Bronchial epithelial cell (primary cell): Measurements from ENCODE around the gene SMKR1. TPM values are rescaled to one million over a fixed set of nuclear protein-coding genes. Genes with fewer than 3 reads are reported as not detected.

Experiments used
- DNase-seq: peaks from one replicate; pipeline ENCODE4 v3.0.0-alpha.2; 2010; ENCODE audit warnings: low read depth
- FAIRE-seq: peaks from 2 replicates; lab custom pipeline; 2011; peaks lifted over from hg19 to GRCh38; lab: Jason Lieb, UNC
- H3K27me3 ChIP-seq: 2 replicates; pipeline ENCODE4 v1.5.1; 2011; ENCODE audit warnings: low read length; ENCODE audit not compliant: control insufficient read depth, insufficient read depth
- H3K36me3 ChIP-seq: 2 replicates; pipeline ENCODE4 v1.5.1; 2011; ENCODE audit warnings: low read length; ENCODE audit not compliant: control insufficient read depth, insufficient read depth
- H3K4me3 ChIP-seq: 2 replicates; pipeline ENCODE4 v1.5.1; 2011; ENCODE audit warnings: mild to moderate bottlenecking, low read depth, low read length, control low read depth
- CTCF ChIP-seq: IDR thresholded peaks from 2 replicates; pipeline ENCODE4 v1.5.1; 2011; ENCODE audit warnings: mild to moderate bottlenecking, moderate library complexity, low read length, control low read depth, inconsistent platforms; ENCODE audit not compliant: insufficient read depth, severe bottlenecking
- total RNA-seq: library from RNA; depleted of rRNA; stranded (reverse); fragments of >200 nt; gene quantifications from 2 replicates; pipeline ENCODE4 v1.2.1, GENCODE V29; 2014

The SMKR1 gene
- total RNA-seq, 1 donor from 2014 or later: 1.3 TPM

- TF ChIP-seq CTCF: no peak
These were observed 11.2 kb downstream of the SMKR1 start for GRCh38 chr7:129513546-129513945.

GRCh38 chr7:129514683-129515082 is 12.4 kb downstream of the SMKR1 start:
- no peak for FAIRE-seq
- no peak overlapping the region for H3K4me3 ChIP-seq
- H3K36me3 ChIP-seq: no peaks in the 10 kb centered on the region
- TF ChIP-seq CTCF: no peak
- no peaks in the 10 kb centered on the region for H3K27me3 ChIP-seq
- DNase-seq: no peak

More at GRCh38 chr7:129513546-129513945, 11.2 kb downstream of the SMKR1 start:
- no peaks in the 10 kb centered on the region for H3K27me3 ChIP-seq
- H3K4me3 ChIP-seq: no peak overlapping the region
- FAIRE-seq (no peak), DNase-seq (no peak)
- no peaks in the 10 kb centered on the region for H3K36me3 ChIP-seq

- H3K27me3 ChIP-seq: no peaks in the 10 kb centered on the region
- FAIRE-seq: no peak
These were observed 13.1 kb downstream of the SMKR1 start for GRCh38 chr7:129515381-129515780.

GRCh38 chr7:129517931-129518330 is 15.6 kb downstream of the SMKR1 start:
- H3K36me3 ChIP-seq: no peaks in the 10 kb centered on the region
- DNase-seq (no peak), FAIRE-seq (no peak)
- H3K27me3 ChIP-seq: peaks cover 4% of the 10 kb centered on the region
- no peak overlapping the region for H3K4me3 ChIP-seq
- TF ChIP-seq CTCF: no peak

More at GRCh38 chr7:129515381-129515780, 13.1 kb downstream of the SMKR1 start:
- Histone ChIP-seq H3K36me3 (no peaks in the 10 kb centered on the region), H3K4me3 (no peak overlapping the region)
- DNase-seq: no peak
- no peak for TF ChIP-seq CTCF

GRCh38 chr7:129519464-129519863 is 17.1 kb downstream of the SMKR1 start:
- DNase-seq (no peak), FAIRE-seq (no peak)
- H3K36me3 ChIP-seq: no peaks in the 10 kb centered on the region
- no peak overlapping the region for H3K4me3 ChIP-seq
- no peak for TF ChIP-seq CTCF
- peaks cover 4% of the 10 kb centered on the region for H3K27me3 ChIP-seq
